H1 (cell line): ENCODE data around the gene SLC4A8. TPM values are rescaled to one million over a fixed set of nuclear protein-coding genes. Genes with fewer than 3 reads are reported as not detected.

ENCODE experiments used
- CTCF ChIA-PET: fragments of 300-600 bp; sonication (Branson Sonifier 250); formaldehyde crosslinking; loops from one replicate; lab custom pipeline; 2021; ENCODE audit not compliant: partially characterized antibody; lab: Charles Lee
- POLR2A ChIA-PET: fragments of 300-600 bp; sonication (Branson Sonifier 250); formaldehyde crosslinking; loops from one replicate; lab custom pipeline; 2021; ENCODE audit warnings: inconsistent platforms; ENCODE audit not compliant: partially characterized antibody; lab: Charles Lee
- DNase-seq, 2 experiments: peaks; one replicate each; pipeline versions ENCODE4 v3.0.0 to v3.0.0-alpha.2; 2010 to 2022; ENCODE audit warnings: low spot score in 2 of 2, low read depth in 1 of 2, mixed read lengths in 1 of 2
- FAIRE-seq: peaks from 2 replicates; lab custom pipeline; 2011; peaks lifted over from hg19 to GRCh38; lab: Jason Lieb, UNC
- H2AFZ ChIP-seq: 2 replicates; pipeline ENCODE4 v1.8.1; 2012; ENCODE audit warnings: low read length, inconsistent platforms
- H2AK5ac ChIP-seq: 2 replicates; pipeline ENCODE4 v1.6.1; 2013; ENCODE audit warnings: low read depth, low read length
- H2BK120ac ChIP-seq: replicated peaks from 2 replicates; pipeline ENCODE3; 2013; ENCODE audit warnings: low read depth, low read length, inconsistent platforms
- H2BK12ac ChIP-seq: 2 replicates; pipeline ENCODE4 v1.6.1; 2013; ENCODE audit warnings: low read depth, low read length
- H2BK15ac ChIP-seq: 2 replicates; pipeline ENCODE4 v1.6.1; 2013; ENCODE audit warnings: low read length
- H2BK20ac ChIP-seq: 2 replicates; pipeline ENCODE4 v1.6.1; 2013; ENCODE audit warnings: low read length
- H2BK5ac ChIP-seq: 2 replicates; pipeline ENCODE4 v1.6.1; 2013; ENCODE audit warnings: low read depth, low read length
- H3K14ac ChIP-seq: 2 replicates; pipeline ENCODE4 v1.6.1; 2013; ENCODE audit warnings: inconsistent platforms; ENCODE audit not compliant: insufficient read length
- H3K18ac ChIP-seq: 2 replicates; pipeline ENCODE4 v1.6.1; 2013; ENCODE audit warnings: low read length; ENCODE audit errors: extremely low read depth
- H3K23ac ChIP-seq: 2 replicates; pipeline ENCODE4 v1.6.1; 2013; ENCODE audit warnings: inconsistent platforms; ENCODE audit not compliant: insufficient read length
- H3K23me2 ChIP-seq: 2 replicates; pipeline ENCODE4 v1.6.1; 2013; ENCODE audit warnings: low read depth, low read length
- H3K27ac ChIP-seq: 2 replicates; pipeline ENCODE4 v1.6.1; 2011; ENCODE audit warnings: low read depth, low read length, inconsistent platforms
- H3K27me3 ChIP-seq, 4 experiments: replicated peaks in 1 of 4; 1 replicate in 1 of 4; 2 replicates in 3 of 4; pipeline versions ENCODE4 v1.6.1 to v1.8.1; 2011 to 2013; ENCODE audit warnings: low read length in 3 of 4, mild to moderate bottlenecking in 3 of 4, inconsistent platforms in 2 of 4, mixed read lengths in 2 of 4, moderate library complexity in 1 of 4; ENCODE audit not compliant: control insufficient read depth in 3 of 4, insufficient read depth in 3 of 4; ENCODE audit errors: extremely low read depth in 1 of 4
- H3K36me3 ChIP-seq, 4 experiments: 2 replicates each; pipeline versions ENCODE4 v1.6.1 to v1.8.1; 2011 to 2013; ENCODE audit warnings: mild to moderate bottlenecking in 4 of 4, low read length in 3 of 4, moderate library complexity in 2 of 4, control low read depth in 1 of 4, inconsistent platforms in 1 of 4; ENCODE audit not compliant: insufficient read depth in 4 of 4, control insufficient read depth in 2 of 4
- H3K4ac ChIP-seq: replicated peaks from 2 replicates; pipeline ENCODE3; 2013; ENCODE audit warnings: low read length, low read depth, mixed read lengths, inconsistent platforms; ENCODE audit not compliant: insufficient read length
- H3K4me1 ChIP-seq, 4 experiments: replicated peaks in 1 of 4; 1 replicate in 1 of 4; 2 replicates in 3 of 4; pipeline versions ENCODE4 v1.6.1 to v1.8.1; 2011 to 2013; ENCODE audit warnings: low read length in 3 of 4, inconsistent platforms in 2 of 4, mixed read lengths in 1 of 4; ENCODE audit not compliant: insufficient read depth in 4 of 4, control insufficient read depth in 3 of 4
- H3K4me2 ChIP-seq, 2 experiments: 2 replicates each; pipeline versions ENCODE4 v1.6.1 to v1.8.1; 2011 to 2013; ENCODE audit warnings: low read depth in 2 of 2, low read length in 2 of 2, control low read depth in 1 of 2, inconsistent platforms in 1 of 2, mild to moderate bottlenecking in 1 of 2; ENCODE audit not compliant: insufficient read depth in 1 of 2
- H3K4me3 ChIP-seq, 4 experiments: fragments of 200-600, 300-600 bp in 1 of 4; sonication (generic), shearing (Covaris generic), sonication (Bioruptor Twin) in 1 of 4; 2 replicates each; pipeline versions ENCODE4 v1.5.1 to v1.8.1; 2011 to 2016; ENCODE audit warnings: low read length in 4 of 4, low read depth in 3 of 4, control low read depth in 2 of 4, inconsistent platforms in 2 of 4, mild to moderate bottlenecking in 2 of 4, mixed read lengths in 1 of 4, moderate library complexity in 1 of 4; ENCODE audit not compliant: insufficient read depth in 2 of 4; ENCODE audit errors: extremely low read depth in 1 of 4
- H3K56ac ChIP-seq: replicated peaks from 2 replicates; pipeline ENCODE3; 2013; ENCODE audit warnings: low read depth, mild to moderate bottlenecking, mixed read lengths, low read length, inconsistent platforms; ENCODE audit not compliant: insufficient read length
- H3K79me1 ChIP-seq: 2 replicates; pipeline ENCODE4 v1.6.1; 2013; ENCODE audit warnings: low read depth, low read length, control low read depth
- H3K79me2 ChIP-seq, 2 experiments: 2 replicates each; pipeline versions ENCODE4 v1.6.1 to v1.8.1; 2012 to 2013; ENCODE audit warnings: low read length in 2 of 2, mild to moderate bottlenecking in 2 of 2, inconsistent platforms in 1 of 2; ENCODE audit not compliant: insufficient read depth in 2 of 2, control insufficient read depth in 1 of 2
- H3K9ac ChIP-seq, 4 experiments: replicated peaks in 1 of 4; 1 replicate in 1 of 4; 2 replicates in 3 of 4; pipeline versions ENCODE4 v1.6.1 to v1.8.1; 2011 to 2013; ENCODE audit warnings: low read depth in 3 of 4, low read length in 3 of 4, control low read depth in 2 of 4, mild to moderate bottlenecking in 2 of 4, moderate library complexity in 2 of 4, inconsistent platforms in 1 of 4; ENCODE audit errors: extremely low read depth in 1 of 4
- H3K9me3 ChIP-seq, 2 experiments: 2 replicates each; pipeline versions ENCODE4 v1.6.1 to v1.8.1; 2012 to 2013; ENCODE audit warnings: mild to moderate bottlenecking in 2 of 2, moderate library complexity in 2 of 2, control low read depth in 1 of 2, inconsistent platforms in 1 of 2, low read depth in 1 of 2, low read length in 1 of 2, mixed read lengths in 1 of 2; ENCODE audit not compliant: insufficient read depth in 2 of 2
- H4K20me1 ChIP-seq, 2 experiments: replicated peaks in 1 of 2; 2 replicates each; pipeline versions ENCODE3 to v1.8.1; 2011 to 2013; ENCODE audit warnings: inconsistent platforms in 2 of 2, low read length in 2 of 2, mild to moderate bottlenecking in 1 of 2; ENCODE audit not compliant: insufficient read depth in 2 of 2, control insufficient read depth in 1 of 2
- H4K5ac ChIP-seq: 2 replicates; pipeline ENCODE4 v1.6.1; 2013; ENCODE audit warnings: low read length, low read depth, mixed read lengths, inconsistent platforms; ENCODE audit not compliant: insufficient read length
- H4K8ac ChIP-seq: 2 replicates; pipeline ENCODE4 v1.8.0; 2013; ENCODE audit warnings: mild to moderate bottlenecking, moderate library complexity, low read length, inconsistent platforms; ENCODE audit not compliant: insufficient read depth; ENCODE audit errors: extremely low read depth
- H4K91ac ChIP-seq: replicated peaks from 2 replicates; pipeline ENCODE3; 2013; ENCODE audit warnings: low read length, mixed read lengths, inconsistent platforms; ENCODE audit not compliant: insufficient read length
- CBX5 ChIP-seq: fragments of 300-800, 300-1000 bp; sonication (generic); IDR thresholded peaks from 2 replicates; pipeline ENCODE4 v1.7.1; 2016; ENCODE audit warnings: antibody characterized with exemption, low read length, low read depth
- CBX8 ChIP-seq: fragments of 300-800, 300-1000 bp; sonication (generic); IDR thresholded peaks from 2 replicates; pipeline ENCODE4 v1.7.1; 2016; ENCODE audit warnings: low read depth, low read length, borderline replicate concordance
- EGR1 ChIP-seq: IDR thresholded peaks from 2 replicates; pipeline ENCODE4 v1.6.1; 2011; ENCODE audit warnings: low read depth, low read length, borderline replicate concordance
- JUND ChIP-seq: IDR thresholded peaks from 2 replicates; pipeline ENCODE4 v1.6.1; 2011; ENCODE audit warnings: mild to moderate bottlenecking, improper control_type of control experiment, low read length
- KDM5A ChIP-seq: fragments of 200-600 bp; IDR thresholded peaks from 2 replicates; pipeline ENCODE4 v1.7.1; 2012; ENCODE audit warnings: mild to moderate bottlenecking, low read length, inconsistent platforms, mixed read lengths
- POLR2AphosphoS5 ChIP-seq: IDR thresholded peaks from 2 replicates; pipeline ENCODE4 v1.6.1; 2011; ENCODE audit warnings: low read depth, low read length
- RXRA ChIP-seq: IDR thresholded peaks from 2 replicates; pipeline ENCODE4 v1.6.1; 2011; ENCODE audit warnings: low read depth, mild to moderate bottlenecking, low read length, moderate library complexity; ENCODE audit not compliant: insufficient read depth
- SIRT6 ChIP-seq: IDR thresholded peaks from one replicate; pipeline ENCODE4 v1.7.1; 2012; ENCODE audit warnings: low read length, inconsistent platforms
- SIX5 ChIP-seq: IDR thresholded peaks from 2 replicates; pipeline ENCODE4 v1.6.1; 2011; ENCODE audit warnings: mild to moderate bottlenecking, low read depth, low read length
- SP2 ChIP-seq: IDR thresholded peaks from 2 replicates; pipeline ENCODE4 v1.6.1; 2012; ENCODE audit warnings: mild to moderate bottlenecking, low read length, inconsistent platforms
- WGBS, 2 experiments: shearing (Covaris generic) in 1 of 2; methylation state at CpG; one replicate each; pipeline versions ENCODE4 v1.1.6 to v1.1.7; 2013 to 2015; ENCODE audit warnings: low lambda C conversion rate in 2 of 2, mixed read lengths in 2 of 2, inconsistent platforms in 1 of 2, low coverage in 1 of 2, missing lambda C conversion rate in 1 of 2; ENCODE audit not compliant: insufficient replicate concordance in 2 of 2, insufficient coverage in 1 of 2, insufficient read length in 1 of 2; ENCODE audit errors: extremely low coverage in 1 of 2, missing lambda C conversion rate in 1 of 2; 5-methylcytosine and 5-hydroxymethylcytosine counted together
- polyA plus RNA-seq, 7 experiments: library from polyadenylated mRNA; depleted of rRNA in 3 of 7; stranded (reverse) in 5 of 7; unstranded in 2 of 7; fragments of >200 nt in 5 of 7; fragments of 200-250 nt in 2 of 7; gene quantifications; 1 replicate in 5 of 7; 2 replicates in 1 of 7; 4 replicates in 1 of 7; pipeline versions ENCODE4 v1.2.1 to v1.2.3, GENCODE V29; 2011 to 2013; ENCODE audit warnings: missing spikeins in 2 of 7, mixed read lengths in 2 of 7
- total RNA-seq: library from RNA; stranded (reverse); fragmentation: NEBNext Ultra II Directional; extraction: Animal tissue kit (Norgen Biotek cat#: 25700); gene quantifications from 2 replicates; pipeline ENCODE4 v1.2.1, GENCODE V29; 2021

SLC4A8 gene
- total and polyA plus RNA-seq, 2 of the 8 experiments (the other 6 are each of a cell fraction or from before 2014, with no cell fraction given): 11.2 to 13.4 TPM

GRCh38 chr12:51429700-51430099 lies 5.1 kb downstream of the SLC4A8 start:
- Histone ChIP-seq H3K9ac (no peak overlapping the region), H3K23ac (no peak overlapping the region), H3K79me2 (peaks cover 0 to 5% of the 10 kb centered on the region in 2 experiments; a peak in 1 of 4 replicates), H3K23me2 (no peaks in the 10 kb centered on the region), H3K18ac (no peak overlapping the region), H2BK12ac (no peak overlapping the region), H3K4me3 (no peak overlapping the region), H2AFZ (no peak overlapping the region), H2AK5ac (no peak overlapping the region), H3K79me1 (no peaks in the 10 kb centered on the region), H2BK15ac (no peak overlapping the region)
- CTCF ChIA-PET: interaction anchor here (0.6 to 3.5 kb wide), 8 partner anchors 8 to 102 kb away, joined by 3 to 16 read pairs (median 6); no protein-coding TSS in a partner anchor
- TF ChIP-seq POLR2AphosphoS5: no peak
- no peak for TF ChIP-seq CBX5
- TF ChIP-seq KDM5A: no peak
- no peak for TF ChIP-seq SIX5
- no peak for TF ChIP-seq CBX8
- TF ChIP-seq RXRA: no peak
- TF ChIP-seq JUND: no peak
- TF ChIP-seq SP2: no peak
- TF ChIP-seq EGR1: no peak
- no peak for TF ChIP-seq SIRT6
- TF ChIP-seq, all 59 proteins: peak for 0
- DNase-seq: no peak
- H3K27me3 ChIP-seq: no peaks in the 10 kb centered on the region
- H3K27ac ChIP-seq: no peak overlapping the region
- no peaks in the 10 kb centered on the region for H3K36me3 ChIP-seq
- no peaks in the 10 kb centered on the region for H4K20me1 ChIP-seq
- H3K4ac ChIP-seq: no peak overlapping the region
- no peak overlapping the region for H3K14ac ChIP-seq
- no peak overlapping the region for H2BK120ac ChIP-seq
- no peak overlapping the region for H3K4me2 ChIP-seq
- H2BK5ac ChIP-seq: no peak overlapping the region
- 84% methylated on average over 4 of the region's 4 CpGs; no CpG with 5 or more reads in 1 of the 2 experiments for WGBS, 2 experiments
- H4K91ac ChIP-seq: no peak overlapping the region
- POLR2A ChIA-PET: interaction anchor here (0.9 kb wide), 1 partner anchor 40 kb away, joined by 3 read pairs; no protein-coding TSS in a partner anchor
- no peak overlapping the region for H4K8ac ChIP-seq
- peaks cover 0 to 7% (median 2%) of the 10 kb centered on the region in 4 experiments; a peak in 2 of 7 replicates for H3K4me1 ChIP-seq
- no peak for FAIRE-seq
- no peak overlapping the region for H4K5ac ChIP-seq
- no peak overlapping the region for H3K56ac ChIP-seq
- H2BK20ac ChIP-seq: no peak overlapping the region
- H3K9me3 ChIP-seq: no peaks in the 10 kb centered on the region
